ENCODE results near the gene LAMP1.
"Not testable (repeated sequence)": the region's sequence is repeated elsewhere in the genome, so short reads cannot be mapped to it uniquely, and the experiment has no call there.

LAMP1 gene, protein sequence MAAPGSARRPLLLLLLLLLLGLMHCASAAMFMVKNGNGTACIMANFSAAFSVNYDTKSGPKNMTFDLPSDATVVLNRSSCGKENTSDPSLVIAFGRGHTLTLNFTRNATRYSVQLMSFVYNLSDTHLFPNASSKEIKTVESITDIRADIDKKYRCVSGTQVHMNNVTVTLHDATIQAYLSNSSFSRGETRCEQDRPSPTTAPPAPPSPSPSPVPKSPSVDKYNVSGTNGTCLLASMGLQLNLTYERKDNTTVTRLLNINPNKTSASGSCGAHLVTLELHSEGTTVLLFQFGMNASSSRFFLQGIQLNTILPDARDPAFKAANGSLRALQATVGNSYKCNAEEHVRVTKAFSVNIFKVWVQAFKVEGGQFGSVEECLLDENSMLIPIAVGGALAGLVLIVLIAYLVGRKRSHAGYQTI

DNA sequence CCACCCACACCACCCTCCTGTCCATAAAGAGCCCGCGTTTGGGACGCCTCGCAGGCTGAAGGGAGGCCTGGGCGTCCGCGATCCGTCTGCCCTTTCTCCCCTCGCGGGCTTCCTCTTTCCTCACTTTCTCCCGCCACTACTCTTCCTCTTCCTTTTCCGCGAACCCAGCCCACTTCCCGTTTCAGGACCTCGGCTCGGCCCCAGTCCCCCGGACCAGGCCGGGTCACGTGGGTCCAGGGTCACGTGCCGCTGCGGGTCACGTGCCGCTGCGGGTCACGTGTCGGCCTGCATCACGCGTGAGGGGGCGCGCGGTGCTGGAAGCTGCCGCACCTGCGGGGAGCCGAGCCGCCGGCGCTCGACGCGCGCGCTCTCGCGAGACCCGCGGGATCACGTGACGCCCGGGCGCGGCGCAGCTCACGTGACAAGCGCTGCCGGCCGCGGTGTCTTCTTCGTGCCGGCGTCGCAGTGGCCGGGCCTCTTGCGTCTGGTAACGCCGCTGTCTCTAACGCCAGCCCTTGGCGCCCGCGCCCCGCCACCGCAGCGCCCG lies at the start of gene LAMP1:
TSS of gene LAMP1 (plus strand) at position 417 of the 547 bp plus-strand sequence. CDS start 196 bp downstream, outside the sequence.
- peak; percentile 95 for DNase-seq (ENCODE audit: low spot score)

DNA sequence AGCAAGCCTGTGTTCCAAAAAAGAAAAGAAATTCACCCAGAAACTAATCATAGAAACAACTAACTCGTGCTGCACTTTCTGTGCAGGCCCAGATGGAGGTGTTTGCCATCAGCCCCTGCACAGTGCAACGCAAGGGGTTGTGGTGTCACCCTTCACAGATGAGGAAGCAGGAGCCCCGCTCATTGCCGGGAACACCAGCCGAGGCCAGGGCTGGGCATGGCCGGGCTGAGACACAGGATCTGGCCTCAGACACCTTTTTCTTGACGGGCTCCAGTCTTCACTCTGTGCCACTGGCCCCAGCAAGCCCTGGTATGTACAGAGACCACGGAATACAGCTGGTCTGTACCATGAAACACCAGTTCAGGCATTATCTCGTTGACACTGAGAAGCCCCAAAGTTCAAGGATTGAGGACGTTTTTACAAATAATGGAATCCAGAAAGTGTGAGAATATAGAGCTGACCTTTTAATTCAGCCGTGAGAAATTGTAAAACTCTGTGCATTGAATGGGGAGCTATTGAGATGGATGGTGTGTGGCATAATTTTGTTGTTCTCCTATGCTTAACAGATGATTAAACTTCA lies 44.4 kb upstream of the LAMP1 start:
- DNase-seq (ENCODE audit: low spot score): no peak

DNA sequence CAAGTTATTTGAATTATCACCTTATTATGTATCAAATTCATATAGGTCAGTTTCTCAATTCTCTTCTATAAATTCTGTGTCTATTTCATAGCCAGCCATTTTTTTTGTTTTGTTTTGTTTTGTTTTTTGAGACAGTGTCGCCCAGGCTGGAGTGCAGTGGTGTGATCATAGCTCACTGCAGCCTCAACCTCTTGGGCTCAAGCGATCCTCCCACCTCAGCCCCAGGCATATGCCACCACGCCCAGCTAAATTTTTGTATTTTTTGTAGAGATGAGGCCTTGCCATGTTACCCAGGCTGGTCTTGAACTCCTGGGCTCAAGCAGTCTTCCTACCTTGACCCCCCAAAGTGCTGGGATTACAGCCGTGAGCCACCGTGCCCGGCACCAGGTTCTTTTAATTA lies 39.1 kb upstream of the LAMP1 start:
- not testable (repeated sequence) for DNase-seq (ENCODE audit: low spot score)

DNA sequence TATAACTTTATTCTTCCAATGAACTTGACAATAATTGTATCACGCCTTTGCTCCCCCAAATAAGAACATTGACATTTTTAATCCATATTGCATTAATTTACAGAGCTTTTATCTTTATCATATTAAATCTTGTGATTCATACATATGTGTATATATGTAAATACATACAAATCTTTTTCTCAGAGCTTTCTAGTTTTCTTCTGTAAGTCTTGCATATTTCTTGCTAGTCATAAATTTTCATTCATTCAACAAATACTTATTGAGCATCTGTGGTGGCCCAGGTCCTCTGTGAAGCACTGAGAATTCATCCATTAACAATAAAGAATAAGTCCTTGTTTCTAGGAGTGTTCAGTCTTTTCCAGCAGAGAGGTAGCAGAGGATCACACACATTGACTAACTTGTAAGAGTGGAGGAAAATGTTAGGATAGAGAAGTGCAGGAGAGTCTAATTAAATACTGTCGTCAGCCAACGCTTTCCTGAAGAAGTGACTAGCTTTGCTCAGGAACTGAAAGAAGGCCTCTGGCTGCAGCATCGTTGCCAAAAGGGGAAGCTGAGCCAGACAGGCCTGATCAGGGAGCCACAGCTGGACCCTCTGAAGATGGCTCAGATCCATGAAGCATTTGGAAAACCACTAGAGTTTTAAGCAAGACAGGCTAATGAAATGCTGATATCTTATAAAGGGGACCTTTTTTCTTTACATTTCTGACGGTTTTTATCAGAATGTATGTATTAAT lies 38.6 kb upstream of the LAMP1 start:
- no peak for DNase-seq (ENCODE audit: low spot score)

DNA sequence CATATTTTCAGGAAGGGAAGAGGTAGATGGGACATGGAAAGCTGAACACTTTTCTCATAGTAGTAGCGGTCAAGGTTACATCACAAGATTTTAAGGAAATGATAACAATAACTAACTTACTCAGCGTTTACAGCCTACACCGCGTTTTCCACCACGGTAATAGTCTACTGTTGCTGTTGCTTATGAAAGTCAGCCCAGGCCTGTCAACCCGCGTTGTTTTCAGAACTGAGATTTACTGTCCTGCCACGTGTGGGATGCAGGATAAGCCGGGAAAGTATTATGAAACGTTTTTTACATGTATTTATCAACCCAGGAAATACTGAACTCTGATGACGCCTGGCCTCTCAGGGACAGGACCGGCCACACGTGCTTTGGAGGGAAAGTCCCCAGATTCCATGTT lies 36.0 kb upstream of the LAMP1 start:
- no peak for DNase-seq (ENCODE audit: low spot score)

DNA sequence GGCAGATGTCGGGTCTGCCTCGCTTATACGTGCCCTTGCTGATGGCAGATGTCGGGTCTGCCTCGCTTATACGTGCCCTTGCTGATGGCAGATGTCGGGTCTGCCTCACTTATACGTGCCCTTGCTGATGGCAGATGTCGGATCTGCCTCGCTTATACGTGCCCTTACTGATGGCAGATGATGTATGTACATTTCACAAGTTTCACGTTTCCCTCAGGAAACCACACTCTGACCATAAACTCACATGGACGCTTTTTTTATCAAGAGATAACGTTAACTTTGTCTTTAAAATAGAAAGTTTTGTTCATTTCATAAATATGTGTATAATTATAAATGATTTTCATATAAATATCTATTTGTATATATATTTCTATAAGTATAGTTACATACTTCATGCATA lies 34.0 kb upstream of the LAMP1 start:
- DNase-seq (ENCODE audit: low spot score): not testable (repeated sequence)

DNA sequence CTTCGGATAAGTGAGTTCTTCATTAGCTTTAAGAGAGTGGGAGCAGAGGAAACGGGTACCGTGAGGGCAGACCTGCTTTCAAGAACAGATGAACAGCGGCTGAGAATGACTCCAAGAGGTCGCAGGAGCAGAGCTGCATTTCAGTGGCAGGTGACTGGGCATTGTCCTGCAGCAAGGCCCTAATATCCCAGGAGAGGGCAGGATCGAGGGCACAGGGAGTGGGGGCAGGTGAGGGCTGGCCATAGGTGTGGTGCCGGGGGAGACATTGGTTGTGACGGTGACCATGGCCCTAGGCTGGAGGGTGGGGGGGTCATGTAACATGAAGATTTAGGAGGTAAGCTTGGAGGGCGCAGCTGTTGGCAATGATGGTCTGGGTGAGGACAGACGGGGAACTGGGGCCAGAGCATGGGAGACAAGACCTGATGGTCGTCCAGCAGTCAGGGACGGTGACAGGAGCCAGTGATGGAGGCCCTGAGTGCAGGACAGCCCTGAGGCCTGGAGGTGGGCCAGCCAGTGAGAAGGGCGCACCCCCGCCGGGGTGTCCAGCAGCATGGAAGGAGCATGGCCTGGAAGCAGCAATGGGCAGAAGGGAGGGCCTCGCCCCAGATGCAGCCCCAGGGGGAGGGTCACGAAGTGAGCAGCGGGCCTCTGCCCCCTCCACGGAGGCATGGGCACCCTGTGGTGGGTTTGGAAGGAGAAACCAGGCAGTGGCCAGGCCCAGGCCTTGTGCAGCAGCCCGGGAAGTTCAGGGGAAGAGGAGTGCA lies 29.2 kb upstream of the LAMP1 start:
- no peak for DNase-seq (ENCODE audit: low spot score)

DNA sequence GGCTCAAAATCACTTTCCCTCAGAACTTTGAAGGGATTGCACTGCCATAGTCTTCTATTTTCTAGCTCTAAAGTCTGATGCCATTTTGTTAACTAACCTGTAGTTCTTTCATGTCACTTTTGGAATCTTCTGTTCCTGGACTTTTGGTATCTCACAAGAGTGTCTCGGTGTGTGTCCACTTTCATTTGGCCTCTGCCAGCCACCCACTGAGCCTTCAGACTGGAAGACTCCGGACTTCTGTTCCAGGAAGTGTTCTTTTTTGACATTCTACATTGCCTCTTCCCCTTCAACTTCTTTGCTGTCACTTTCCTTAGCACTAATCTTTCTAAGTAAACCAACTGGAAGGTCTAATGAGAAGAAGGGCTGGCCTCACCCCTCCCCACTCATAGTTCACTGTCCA lies 25.0 kb upstream of the LAMP1 start:
- DNase-seq (ENCODE audit: low spot score): no peak

DNA sequence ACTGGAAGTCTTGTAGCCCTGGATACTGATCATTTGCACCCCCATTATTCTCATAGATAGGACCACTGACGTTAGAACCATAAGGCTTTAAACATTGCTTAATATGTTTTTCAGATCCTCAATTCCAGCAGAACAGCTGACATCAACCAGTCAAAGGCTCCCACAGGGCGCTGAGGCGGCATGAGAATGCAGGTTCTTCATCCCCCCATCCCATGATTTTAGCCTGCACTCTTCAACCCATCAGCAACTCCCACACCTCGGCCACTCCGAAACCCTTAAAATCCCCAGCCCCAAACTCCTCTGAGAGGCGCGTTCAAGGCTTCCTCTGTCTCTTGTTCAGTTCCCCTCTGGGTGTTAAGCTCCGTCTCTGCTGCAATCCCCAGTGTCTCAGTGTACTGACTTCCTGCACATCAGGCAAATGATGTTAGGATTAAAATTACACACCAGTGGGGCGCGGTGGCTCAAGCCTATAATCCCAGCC lies 24.3 kb upstream of the LAMP1 start:
- DNase-seq (ENCODE audit: low spot score): no peak

DNA sequence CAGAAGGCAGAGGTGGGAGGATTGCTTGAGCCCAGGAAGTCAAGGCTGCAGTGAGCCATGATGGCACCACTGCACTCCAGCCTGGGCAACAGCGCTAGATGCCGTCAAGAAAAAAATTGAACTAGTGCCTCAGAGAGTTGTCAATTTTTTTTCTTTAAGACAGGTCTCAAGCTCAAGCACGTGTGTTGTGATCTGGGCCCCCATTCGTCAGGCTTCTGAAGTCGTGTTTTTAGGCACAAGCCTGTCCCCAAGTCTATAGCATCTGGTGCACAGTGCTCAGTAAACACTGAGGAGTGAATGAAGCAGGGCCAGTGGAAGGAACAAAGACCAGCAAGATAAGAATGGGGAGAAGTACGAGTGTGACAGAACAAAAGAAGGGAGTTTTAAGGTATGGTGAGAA lies 23.7 kb upstream of the LAMP1 start:
- DNase-seq (ENCODE audit: low spot score): no peak

DNA sequence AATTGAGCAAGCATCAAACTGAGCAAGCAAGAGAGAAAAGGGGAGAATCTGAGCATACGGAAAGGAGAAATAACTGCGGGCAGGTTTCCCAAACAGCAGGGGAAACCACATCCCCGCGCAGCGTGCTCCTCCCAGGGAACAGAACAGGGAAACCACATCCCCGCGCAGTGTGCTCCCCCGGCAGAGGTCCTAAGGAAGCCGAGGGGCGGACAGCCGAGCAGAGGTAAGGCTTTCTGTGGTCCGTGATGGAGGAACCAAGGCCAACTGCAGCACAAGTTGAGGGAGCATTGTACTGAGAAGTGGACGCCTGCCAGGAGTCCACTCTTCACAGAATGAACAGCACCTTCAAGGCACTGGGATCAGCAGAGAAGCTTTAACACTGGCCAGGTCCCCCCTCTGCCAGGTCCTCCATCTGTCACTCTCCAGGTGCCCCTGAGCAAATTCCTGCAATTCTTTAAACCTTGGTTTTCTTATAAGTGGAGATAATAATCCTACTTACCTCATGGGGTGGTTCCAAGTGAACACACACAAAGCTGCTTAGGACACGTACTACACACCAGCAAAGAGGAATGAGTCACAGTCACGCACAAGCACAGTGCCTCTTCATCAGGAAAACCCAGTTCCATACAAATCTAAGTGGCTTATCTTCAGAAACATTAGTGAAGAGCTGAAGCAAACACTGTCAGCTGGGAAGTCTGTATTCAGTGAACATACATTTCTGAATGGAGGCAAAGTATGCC lies 23.0 kb upstream of the LAMP1 start:
- no peak for DNase-seq (ENCODE audit: low spot score)

DNA sequence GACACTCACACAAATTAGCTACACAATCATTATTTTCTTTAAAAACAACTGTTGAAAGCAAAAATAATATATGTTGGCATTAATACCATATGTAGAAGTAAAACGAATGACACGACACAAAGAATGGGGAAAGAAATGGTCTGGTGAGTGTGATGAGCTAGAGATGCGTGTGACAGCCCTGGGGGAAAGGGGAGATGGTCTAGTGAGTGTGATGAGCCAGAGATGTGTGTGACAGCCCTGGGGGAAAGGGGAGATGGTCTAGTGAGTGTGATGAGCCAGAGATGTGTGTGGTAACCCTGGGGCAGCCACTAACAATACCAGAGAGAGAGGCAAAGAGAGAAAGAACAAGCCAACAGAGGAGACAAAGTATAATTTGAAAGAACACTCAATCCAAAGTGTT lies 22.3 kb upstream of the LAMP1 start:
- DNase-seq (ENCODE audit: low spot score): no peak

DNA sequence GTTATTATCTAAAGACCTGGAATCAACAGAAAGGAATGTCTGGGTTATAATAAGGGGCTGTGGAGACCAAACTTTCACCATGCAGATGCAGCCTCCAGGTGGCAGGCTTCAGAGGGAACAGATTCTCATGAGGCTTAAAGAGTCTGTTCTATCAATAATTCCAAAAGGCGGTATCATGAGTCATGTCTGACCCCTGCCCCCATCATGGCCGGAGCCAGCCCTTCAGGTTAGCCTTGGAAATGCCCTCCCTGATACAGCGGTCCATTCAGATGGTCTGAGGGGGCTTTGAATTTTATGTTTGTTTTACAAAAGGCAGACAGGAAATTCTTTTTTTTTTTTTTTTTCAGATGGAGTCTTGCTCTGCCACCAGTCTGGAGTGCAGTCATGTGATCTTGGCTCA lies 21.7 kb upstream of the LAMP1 start:
- DNase-seq (ENCODE audit: low spot score): peak; percentile 51

DNA sequence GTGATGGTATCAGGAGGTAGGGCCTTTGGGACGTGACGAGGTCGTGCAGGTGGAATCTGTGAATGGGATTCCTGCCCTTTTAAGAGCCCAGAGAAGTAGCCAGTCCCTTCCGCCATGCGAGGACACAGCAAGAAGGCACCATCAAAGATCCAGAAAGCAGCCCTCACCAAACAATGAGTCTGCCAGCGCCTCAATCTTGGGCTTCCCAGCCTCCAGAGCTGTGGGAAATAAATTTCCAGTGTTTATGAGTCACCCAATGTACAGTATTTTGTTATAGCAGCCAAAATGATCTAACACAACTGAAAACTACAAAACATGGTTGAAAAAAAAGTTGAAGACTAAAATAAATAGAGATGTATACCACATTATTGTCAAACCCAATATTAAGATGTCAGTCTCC lies 16.9 kb upstream of the LAMP1 start:
- no peak for DNase-seq (ENCODE audit: low spot score)

DNA sequence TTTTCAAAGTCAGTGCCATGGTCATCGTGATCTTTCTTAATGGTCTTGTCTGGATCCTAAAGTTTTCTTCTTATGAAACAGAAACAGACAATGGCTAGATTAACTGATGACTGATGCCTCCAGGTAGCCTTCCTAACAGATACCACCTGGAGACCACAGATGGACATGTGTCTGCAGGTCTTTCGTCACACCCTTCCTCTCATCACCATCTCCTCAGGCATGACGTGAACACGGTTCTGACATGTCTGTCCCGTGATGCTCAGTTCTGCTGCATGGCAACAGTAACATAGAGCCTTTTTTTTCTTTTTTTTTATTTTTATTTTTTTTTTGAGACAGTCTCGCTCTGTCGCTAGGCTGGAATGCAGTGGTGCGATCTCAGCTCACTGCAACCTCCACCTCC lies 13.1 kb upstream of the LAMP1 start:
- no peak for DNase-seq (ENCODE audit: low spot score)

DNA sequence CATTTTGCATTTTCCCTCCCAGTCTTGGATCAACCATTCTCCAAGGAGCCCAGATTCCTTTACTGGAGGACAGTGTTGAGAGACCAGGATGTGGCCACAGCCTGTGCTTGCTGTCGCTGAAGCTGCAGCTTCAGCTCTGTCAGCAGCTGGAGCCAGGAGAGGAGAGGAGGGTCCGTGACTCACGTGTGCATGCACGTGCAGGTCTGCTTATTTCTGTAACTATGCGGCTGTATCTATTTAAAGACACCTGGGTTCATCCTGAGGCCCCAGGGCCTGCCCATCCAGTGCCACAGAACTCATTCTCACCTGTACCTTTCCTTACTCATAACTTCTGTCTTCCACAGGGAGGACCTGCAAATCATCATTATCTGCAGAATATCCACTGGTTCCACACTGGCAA lies 8.2 kb upstream of the LAMP1 start:
- no peak for DNase-seq (ENCODE audit: low spot score)

DNA sequence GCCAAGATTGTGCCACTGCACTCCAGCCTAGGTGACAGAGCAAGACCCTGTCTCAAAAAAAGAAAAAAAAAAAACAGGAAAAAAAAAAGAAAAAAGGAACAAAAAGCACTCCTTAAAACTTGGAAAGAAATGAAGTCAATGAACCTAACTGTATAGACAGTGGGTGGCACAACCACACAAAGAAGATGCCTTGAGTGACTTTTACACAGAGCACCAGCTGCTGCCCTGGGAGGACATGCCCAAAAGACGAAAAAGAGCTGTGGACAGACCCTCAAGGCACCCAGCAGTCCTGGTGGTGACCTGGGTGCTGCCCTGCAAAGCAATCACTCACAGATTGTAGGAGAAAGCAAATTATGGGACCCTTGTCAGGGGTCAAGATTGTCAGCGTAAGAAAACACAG lies 5.9 kb upstream of the LAMP1 start:
- DNase-seq (ENCODE audit: low spot score): no peak

DNA sequence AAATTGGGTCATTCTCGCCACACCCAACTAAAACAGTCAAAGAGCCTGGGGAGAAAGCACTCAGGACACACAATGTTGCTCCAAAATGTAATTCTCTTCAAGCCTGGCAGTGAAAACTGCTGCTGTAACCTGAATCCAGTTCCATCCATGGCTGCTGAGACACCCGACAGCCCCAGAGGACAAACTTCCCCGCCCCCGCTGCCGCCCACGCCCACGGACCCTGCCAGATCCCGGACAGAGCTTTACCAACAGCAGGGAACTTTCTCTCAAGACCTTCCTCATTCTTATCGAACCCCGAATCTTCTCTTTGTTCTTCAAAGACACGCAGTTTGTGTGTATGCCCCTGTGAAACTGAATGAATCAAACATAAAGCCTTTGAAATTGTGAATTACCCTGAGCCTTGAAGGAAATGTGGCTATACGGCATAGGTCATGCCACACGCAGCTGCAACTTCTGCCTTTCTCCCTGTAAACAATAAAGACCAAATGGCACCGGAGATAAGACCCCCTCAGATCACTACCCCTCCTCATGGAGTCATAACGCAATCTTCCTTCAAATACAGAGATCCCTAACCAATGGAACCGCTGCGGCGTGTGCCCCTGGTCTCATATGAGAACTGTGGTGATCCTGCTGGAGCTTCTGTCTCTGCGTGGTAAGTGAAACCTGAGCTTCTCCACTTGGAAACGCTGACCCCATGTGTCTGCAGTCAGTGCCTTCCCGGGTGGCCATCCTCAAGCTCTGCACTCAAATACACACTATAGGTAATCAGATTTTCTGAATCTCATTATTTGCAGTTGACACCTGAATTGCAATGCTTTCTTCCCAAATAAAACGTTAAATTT lies 4.8 kb upstream of the LAMP1 start:
- DNase-seq (ENCODE audit: low spot score): no peak

DNA sequence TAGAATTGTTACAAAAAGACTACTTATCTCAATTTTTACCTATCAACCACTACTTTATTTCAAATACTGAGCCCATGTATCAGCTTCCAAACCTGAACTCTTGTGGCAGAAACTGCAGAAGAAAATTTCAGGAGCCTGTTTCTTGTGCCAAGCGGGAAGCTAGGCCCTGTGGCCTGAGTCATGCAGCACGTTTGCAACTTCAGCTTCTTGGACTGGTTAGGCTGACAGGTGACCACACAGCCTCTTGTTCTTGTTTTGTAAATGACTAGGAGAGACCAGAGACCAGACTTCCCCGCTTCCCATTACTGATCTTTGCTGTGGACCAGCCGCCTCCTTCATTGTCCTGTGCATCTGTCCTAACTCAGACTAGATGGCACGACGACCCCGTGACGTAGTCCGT lies 3.4 kb upstream of the LAMP1 start:
- DNase-seq (ENCODE audit: low spot score): no peak

DNA sequence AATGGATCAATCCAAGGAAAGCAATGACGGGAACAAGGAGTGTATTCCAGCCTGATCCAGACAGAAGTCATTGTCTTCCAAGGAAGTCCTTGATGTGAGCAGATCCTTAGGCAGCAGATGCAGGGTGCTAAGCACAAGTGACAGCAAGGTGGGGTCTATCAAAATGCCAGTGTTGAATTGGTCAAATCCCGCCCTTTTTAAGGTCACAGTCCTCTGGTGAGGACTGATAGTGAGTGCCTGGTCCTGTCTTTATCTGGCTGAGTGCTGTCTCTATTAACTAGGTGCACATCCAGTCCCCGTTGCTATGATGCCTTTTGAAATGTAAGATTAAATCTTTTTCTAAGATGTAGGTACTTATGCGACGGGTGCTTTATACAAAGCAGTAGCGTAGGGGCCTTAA lies 1.3 kb upstream of the LAMP1 start:
- DNase-seq (ENCODE audit: low spot score): no peak
